Measurements from ENCODE around the gene PARP14. TPM values are rescaled to one million over a fixed set of nuclear protein-coding genes. Genes with fewer than 3 reads are reported as not detected.
A peak's percentile ranks its signal among the peaks of the same experiment; 100 is the strongest.

PARP14 gene
- total RNA-seq, 1 experiment from 2014 or later, result 23.8 TPM

DNA sequence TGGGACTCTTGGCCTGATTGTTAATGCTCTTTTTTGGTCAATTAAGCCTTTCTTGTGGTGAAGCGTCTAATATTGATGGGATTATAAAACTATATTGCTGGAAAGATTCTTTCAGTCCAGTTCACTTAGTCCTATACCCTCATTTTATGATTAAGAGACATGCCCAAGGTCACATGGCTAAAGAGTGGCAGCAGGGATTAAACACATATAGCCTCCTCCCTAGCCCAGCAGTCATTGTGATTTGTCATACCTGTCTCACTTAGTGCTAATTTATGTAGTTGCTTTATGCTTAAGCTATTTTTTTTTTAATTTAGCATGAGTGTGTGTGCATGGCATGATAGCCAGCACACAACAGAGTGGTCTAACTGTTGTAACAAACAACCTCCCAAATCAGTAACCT, 9.5 kb downstream of the PARP14 start:
- Mint-ChIP-seq H3K36me3 (ENCODE audit: insufficient read depth, unreplicated experiment) (peaks cover 27% of the 10 kb centered on the region), H3K27ac (ENCODE audit: unreplicated experiment) (peak overlapping the region; percentile 79), H3K27me3 (ENCODE audit: insufficient read depth, unreplicated experiment) (no peaks in the 10 kb centered on the region), H3K4me1 (ENCODE audit: low read depth, unreplicated experiment) (peaks cover 28% of the 10 kb centered on the region), H3K9me3 (ENCODE audit: unreplicated experiment) (no peaks in the 10 kb centered on the region), H3K4me3 (ENCODE audit: unreplicated experiment) (no peak overlapping the region)
- intact Hi-C loops (cut with micrococcal nuclease; ENCODE audit: unreplicated experiment), result loop anchor here (10.0 kb wide), 1 partner anchor 335 kb away; the partner anchor contains the start of gene SEMA5B
- ChIA-PET CTCF (no interaction called here), POLR2A (no interaction called here)
- no peak overlapping the region for H3K4me3 ChIP-seq (ENCODE audit: low read depth, low read length)
- BruUV-seq (replicated peaks), result no TSS peak
- peaks cover 14% of the 10 kb centered on the region for H3K4me1 ChIP-seq
- no peaks in the 10 kb centered on the region for H3K9me3 ChIP-seq
- DNase-seq, result no peak
- no peaks in the 10 kb centered on the region for H3K27me3 ChIP-seq (replicated peaks; ENCODE audit: control insufficient read depth, insufficient read depth, low read length)
- peaks cover 2% of the 10 kb centered on the region for H3K36me3 ChIP-seq (ENCODE audit: control insufficient read depth, insufficient read depth, low read length)
- TF ChIP-seq, protein P1, sequence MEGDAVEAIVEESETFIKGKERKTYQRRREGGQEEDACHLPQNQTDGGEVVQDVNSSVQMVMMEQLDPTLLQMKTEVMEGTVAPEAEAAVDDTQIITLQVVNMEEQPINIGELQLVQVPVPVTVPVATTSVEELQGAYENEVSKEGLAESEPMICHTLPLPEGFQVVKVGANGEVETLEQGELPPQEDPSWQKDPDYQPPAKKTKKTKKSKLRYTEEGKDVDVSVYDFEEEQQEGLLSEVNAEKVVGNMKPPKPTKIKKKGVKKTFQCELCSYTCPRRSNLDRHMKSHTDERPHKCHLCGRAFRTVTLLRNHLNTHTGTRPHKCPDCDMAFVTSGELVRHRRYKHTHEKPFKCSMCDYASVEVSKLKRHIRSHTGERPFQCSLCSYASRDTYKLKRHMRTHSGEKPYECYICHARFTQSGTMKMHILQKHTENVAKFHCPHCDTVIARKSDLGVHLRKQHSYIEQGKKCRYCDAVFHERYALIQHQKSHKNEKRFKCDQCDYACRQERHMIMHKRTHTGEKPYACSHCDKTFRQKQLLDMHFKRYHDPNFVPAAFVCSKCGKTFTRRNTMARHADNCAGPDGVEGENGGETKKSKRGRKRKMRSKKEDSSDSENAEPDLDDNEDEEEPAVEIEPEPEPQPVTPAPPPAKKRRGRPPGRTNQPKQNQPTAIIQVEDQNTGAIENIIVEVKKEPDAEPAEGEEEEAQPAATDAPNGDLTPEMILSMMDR (IDR thresholded peaks at IDR 0.05; ENCODE audit: insufficient read depth in 1 of 2, low read depth in 1 of 2, low read length in 1 of 2, severe bottlenecking in 1 of 2, unreplicated experiment in 1 of 2), result no peak

DNA sequence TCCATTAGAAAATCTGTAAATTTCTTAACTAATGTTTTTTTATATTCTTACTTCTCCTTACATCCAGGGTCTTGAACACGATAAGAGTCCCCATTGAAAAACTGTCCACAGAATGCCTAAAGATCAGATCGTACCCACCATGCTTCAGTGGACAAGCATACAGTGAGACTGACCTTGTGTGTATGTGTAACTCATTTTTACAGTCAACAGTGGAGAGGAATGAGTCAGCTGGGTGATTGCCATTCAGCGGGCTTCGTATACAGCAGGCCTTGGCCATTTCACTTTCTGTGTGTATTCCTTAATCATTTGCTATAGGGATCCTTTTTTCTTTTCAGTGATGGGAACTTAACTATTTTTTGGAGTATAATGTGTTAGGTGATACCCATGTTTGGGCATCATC, 10.6 kb downstream of the PARP14 start:
- ChIA-PET CTCF (no interaction called here), POLR2A (no interaction called here)
- Histone ChIP-seq H3K36me3 (ENCODE audit: control insufficient read depth, insufficient read depth, low read length) (peaks cover 2% of the 10 kb centered on the region), H3K9me3 (no peaks in the 10 kb centered on the region), H3K4me3 (ENCODE audit: low read depth, low read length) (no peak overlapping the region), H3K4me1 (peaks cover 14% of the 10 kb centered on the region), H3K27me3 (replicated peaks; ENCODE audit: control insufficient read depth, insufficient read depth, low read length) (no peaks in the 10 kb centered on the region)
- Mint-ChIP-seq H3K27ac (ENCODE audit: unreplicated experiment) (no peak overlapping the region), H3K4me1 (ENCODE audit: low read depth, unreplicated experiment) (peaks cover 29% of the 10 kb centered on the region), H3K9me3 (ENCODE audit: unreplicated experiment) (no peaks in the 10 kb centered on the region), H3K27me3 (ENCODE audit: insufficient read depth, unreplicated experiment) (no peaks in the 10 kb centered on the region), H3K4me3 (ENCODE audit: unreplicated experiment) (no peak overlapping the region), H3K36me3 (ENCODE audit: insufficient read depth, unreplicated experiment) (peaks cover 27% of the 10 kb centered on the region)
- intact Hi-C loops (cut with micrococcal nuclease; ENCODE audit: unreplicated experiment), result loop anchor here (10.0 kb wide), 1 partner anchor 334 kb away; the partner anchor contains the start of gene SEMA5B
- no peak for DNase-seq
- TF ChIP-seq, protein P1 (IDR thresholded peaks at IDR 0.05; ENCODE audit: insufficient read depth in 1 of 2, low read depth in 1 of 2, low read length in 1 of 2, severe bottlenecking in 1 of 2, unreplicated experiment in 1 of 2), result no peak
- BruUV-seq (replicated peaks), result no TSS peak

DNA sequence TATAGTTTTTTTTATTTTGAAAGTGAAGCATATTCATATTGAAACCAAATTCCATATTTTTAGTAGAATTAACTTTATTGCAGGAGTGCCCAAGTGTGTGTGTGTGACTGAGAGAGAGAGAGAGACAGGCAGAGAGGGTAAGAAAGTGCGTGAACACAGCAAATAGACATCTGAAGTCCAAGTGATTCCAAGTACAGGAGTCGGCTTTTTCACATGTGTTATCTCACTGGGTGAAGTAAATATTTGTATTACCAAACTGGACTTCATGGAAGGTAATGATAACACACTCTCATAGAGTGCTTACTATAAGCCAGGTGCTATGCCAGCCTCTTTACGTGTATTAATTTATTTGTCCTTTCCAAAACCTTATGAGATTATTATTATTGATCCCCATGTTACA, 12.0 kb downstream of the PARP14 start:
- ChIA-PET CTCF (no interaction called here), POLR2A (no interaction called here)
- Mint-ChIP-seq H3K4me3 (ENCODE audit: unreplicated experiment) (no peak overlapping the region), H3K27me3 (ENCODE audit: insufficient read depth, unreplicated experiment) (no peaks in the 10 kb centered on the region), H3K9me3 (ENCODE audit: unreplicated experiment) (no peaks in the 10 kb centered on the region), H3K4me1 (ENCODE audit: low read depth, unreplicated experiment) (peaks cover 29% of the 10 kb centered on the region), H3K27ac (ENCODE audit: unreplicated experiment) (no peak overlapping the region), H3K36me3 (ENCODE audit: insufficient read depth, unreplicated experiment) (peaks cover 31% of the 10 kb centered on the region)
- DNase-seq, result no peak
- Histone ChIP-seq H3K4me1 (peaks cover 14% of the 10 kb centered on the region), H3K9me3 (no peaks in the 10 kb centered on the region), H3K27me3 (replicated peaks; ENCODE audit: control insufficient read depth, insufficient read depth, low read length) (no peaks in the 10 kb centered on the region), H3K36me3 (ENCODE audit: control insufficient read depth, insufficient read depth, low read length) (no peaks in the 10 kb centered on the region; the same call in 1 of the 2 replicates), H3K4me3 (ENCODE audit: low read depth, low read length) (no peak overlapping the region)
- intact Hi-C loops (cut with micrococcal nuclease; ENCODE audit: unreplicated experiment), result loop anchor here (10.0 kb wide), 1 partner anchor 332 kb away; the partner anchor contains the start of gene SEMA5B
- TF ChIP-seq, protein P1 (IDR thresholded peaks at IDR 0.05; ENCODE audit: insufficient read depth in 1 of 2, low read depth in 1 of 2, low read length in 1 of 2, severe bottlenecking in 1 of 2, unreplicated experiment in 1 of 2), result no peak
- BruUV-seq (replicated peaks), result no TSS peak

Data from Caco-2 (cell line).